Peyer's patch (tissue), 4 donors: ENCODE results near the gene CETP.

Experiments used
- CTCF ChIP-seq, 6 experiments: fragments of 450-650 bp in 4 of 6; fragments of 200-600 bp in 2 of 6; sonication (generic) in 1 of 6; IDR thresholded peaks; one replicate each; pipeline ENCODE4 v1.5.1; 2017 to 2019; ENCODE audit warnings: antibody characterized with exemption in 6 of 6, mild to moderate bottlenecking in 3 of 6, moderate library complexity in 1 of 6
- POLR2A ChIP-seq, 2 donors: fragments of 450-650 bp; IDR thresholded peaks; one replicate each; pipeline ENCODE4 v1.5.1; 2017; ENCODE audit warnings: antibody characterized with exemption in 2 of 2, mild to moderate bottlenecking in 2 of 2, moderate library complexity in 2 of 2

- TF ChIP-seq CTCF (IDR thresholded peaks at IDR 0.05): no peak
- TF ChIP-seq POLR2A (IDR thresholded peaks at IDR 0.05): no peak
Measured at GRCh38 chr16:56986361-56986760, 24.6 kb downstream of the CETP start.
